GM19463 (cell line): Measurements from ENCODE around the gene TAS1R3.

Experiments used
- ATAC-seq: cut with Tn5 transposase; IDR thresholded peaks from one replicate; pipeline ENCODE4 v1.9.1; 2021; ENCODE audit warnings: mild to moderate bottlenecking, moderate library complexity; ENCODE audit not compliant: unreplicated experiment

TAS1R3 gene

GRCh38 chr1:1294250-1294890, 36.7 kb upstream of the TAS1R3 start:
- ATAC-seq: no peak

DNA sequence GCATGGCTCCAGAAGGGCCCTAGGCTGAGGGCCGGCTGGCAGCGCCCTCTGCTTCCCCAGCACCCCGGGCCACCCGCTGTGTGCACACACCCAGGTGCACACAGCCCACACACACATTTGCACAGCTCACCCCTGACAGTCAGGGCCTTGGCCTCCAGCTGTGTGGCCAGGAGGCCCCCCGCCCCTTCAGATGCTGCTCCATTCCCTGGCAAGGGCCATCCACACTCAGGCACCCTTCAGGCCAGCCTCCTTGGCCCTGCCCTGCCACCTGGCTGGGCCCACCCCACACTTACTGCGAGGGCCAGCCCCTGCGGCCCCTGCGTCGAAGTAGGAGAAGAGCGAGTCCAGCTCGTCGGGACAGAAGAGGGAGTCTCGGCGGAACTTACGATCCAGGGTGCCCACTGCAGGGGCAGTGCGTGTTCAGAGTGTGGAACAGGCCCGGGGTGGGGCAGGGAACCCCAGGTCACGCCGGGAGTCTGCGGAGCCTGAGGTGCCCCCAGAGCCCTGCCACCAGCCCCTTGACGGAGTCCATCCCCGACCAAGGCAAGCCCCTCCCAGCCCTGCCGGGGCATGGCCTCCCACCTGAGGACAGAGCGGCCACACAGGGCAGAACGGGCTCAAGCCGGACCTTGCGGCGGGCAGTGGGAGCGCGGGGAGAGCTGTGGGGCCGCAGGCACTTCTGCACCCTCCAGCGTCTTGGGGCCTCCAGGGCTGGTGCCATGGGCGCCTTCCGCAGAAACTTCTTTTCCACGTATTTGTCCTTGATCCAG, 35.7 kb upstream of the TAS1R3 start:
- ATAC-seq: no peak

DNA sequence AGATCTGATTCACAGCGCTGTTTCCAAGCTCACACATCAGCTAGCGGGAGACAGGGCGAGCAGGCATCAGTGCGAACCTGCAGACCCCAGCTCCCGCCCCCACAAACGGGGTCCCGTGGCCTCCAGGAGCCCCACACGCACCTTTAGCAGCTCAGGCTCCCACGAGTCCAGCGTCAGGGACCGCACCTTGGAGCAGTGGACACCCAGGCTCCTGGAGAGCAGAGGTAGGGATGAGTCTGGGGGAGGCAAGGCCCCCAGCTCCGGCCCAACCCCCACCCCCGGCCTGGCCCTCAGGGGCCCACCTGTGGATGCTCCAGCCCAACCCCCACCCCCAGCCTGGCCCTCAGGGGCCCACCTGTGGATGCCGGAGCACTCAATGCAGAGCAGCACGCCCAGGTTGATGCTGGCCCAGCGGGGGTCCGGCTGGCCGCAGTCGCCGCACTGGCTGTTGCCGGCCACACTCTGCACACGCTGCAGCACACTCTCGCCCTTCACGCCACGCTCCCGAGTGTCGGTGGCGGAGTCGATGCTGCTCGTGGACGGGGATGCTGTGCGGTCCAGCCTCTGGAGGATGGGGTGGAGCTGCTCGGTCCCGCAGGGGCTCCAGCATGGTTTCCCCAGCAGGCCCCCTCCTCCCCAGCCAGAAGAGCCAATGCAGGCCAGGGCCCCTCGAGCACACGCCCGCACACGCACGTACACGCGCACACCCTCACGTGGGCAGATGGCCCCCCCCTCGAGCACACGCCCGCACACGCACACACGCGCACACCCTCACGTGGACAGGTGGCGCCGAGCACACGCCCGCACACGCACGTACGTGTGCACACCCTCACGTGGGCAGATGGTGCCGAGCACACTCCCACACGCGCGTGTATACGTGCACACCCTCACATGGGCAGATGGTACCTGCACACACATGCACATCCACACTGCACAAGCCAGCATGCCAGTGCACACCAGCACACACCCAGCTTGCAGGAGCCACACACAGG, 34.7 kb upstream of the TAS1R3 start:
- no peak for ATAC-seq

DNA sequence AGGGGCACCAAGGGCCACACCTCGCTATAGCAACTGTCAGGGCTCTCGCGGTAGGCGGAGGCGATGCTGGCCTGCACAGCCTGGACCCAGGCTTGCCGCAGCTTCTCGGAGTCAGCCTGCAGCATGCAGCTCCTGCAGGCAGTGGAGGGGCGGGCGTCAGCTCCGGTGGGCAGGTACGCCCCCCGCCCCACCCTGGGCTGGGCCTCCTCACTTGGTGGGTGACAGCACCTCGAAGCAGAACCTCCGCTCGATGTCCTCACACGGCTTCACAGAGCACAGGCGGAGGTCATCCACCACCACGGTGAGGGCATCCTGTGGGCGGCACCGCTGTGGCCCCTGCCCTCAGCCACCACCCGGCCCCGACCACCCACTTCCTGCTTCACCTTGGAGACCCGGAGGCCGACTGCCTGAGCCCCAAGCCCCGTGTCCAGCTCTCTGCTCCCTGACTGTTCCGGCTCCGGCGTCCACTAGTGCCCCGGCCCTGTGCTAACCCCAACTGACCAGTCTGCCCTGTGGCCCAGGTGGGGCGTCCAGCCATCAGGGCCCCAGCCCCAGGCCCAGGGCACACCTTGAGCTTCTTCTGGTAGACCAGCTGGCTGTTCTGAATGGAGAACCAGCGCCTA, 33.2 kb upstream of the TAS1R3 start:
- ATAC-seq: no peak

DNA sequence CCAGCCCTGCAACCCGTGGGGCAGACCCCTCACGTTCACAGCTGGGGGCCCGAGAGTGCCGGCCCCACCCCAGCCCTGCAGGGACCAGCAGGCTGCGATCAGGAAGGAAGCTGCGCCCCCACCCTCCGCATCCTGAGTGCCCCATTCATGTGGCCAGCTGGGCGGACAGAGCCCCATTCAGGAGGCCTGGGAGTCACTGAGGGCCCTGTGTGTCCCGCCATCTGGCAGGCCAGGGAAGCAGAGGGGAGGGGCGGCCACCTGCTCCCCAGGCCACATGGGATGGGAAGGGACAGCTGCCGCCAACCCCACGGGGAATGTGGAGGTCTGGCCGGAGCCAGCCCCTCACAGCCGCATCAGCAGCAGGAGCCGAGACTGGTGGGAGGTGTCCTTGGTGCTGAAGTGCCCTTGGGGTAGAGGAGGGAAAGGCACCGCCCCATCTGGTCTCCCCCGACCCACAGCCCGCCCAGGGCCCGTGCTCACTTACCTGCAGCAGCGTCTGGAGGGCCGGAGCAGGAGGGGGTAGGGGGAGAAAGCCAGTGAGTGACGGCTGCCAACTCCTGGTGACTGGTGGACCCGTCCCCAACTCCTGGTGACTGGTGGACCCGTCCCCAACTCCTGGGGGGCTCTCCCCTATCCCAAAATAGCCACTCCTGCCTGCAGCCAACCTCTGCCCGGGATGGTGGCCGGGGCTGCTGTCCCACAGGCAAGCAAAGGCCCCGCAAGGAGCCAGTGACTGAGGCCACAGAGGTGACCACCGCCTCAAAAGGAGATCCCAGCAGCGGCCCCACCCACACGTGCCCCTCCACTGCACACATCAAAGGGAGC, 32.0 kb upstream of the TAS1R3 start:
- ATAC-seq: no peak

GRCh38 chr1:1299686-1300351, 31.3 kb upstream of the TAS1R3 start:
- ATAC-seq: no peak

GRCh38 chr1:1300352-1300739, 30.7 kb upstream of the TAS1R3 start:
- ATAC-seq: no peak

DNA sequence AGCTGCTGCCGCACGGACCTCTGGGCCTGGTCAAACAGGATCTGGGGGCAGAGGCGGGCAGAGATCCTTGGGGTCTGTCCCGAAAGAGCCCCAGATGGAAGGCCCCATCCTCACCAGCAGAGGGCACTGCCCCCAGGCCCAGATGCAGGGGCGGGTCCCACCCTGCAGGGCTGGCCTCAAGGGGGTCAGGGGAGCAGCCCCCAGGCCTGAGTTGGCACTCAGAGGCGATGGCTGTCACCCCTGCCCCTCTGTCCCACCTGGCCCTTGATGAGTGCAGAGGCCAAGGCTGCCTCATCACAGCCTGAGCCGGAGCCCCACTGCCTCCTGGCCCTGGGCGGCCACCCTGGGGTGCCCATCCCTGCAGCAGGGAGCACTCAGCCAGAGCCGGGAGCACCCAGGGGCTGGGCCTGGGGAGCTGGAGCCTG, 29.1 kb upstream of the TAS1R3 start:
- ATAC-seq: no peak

DNA sequence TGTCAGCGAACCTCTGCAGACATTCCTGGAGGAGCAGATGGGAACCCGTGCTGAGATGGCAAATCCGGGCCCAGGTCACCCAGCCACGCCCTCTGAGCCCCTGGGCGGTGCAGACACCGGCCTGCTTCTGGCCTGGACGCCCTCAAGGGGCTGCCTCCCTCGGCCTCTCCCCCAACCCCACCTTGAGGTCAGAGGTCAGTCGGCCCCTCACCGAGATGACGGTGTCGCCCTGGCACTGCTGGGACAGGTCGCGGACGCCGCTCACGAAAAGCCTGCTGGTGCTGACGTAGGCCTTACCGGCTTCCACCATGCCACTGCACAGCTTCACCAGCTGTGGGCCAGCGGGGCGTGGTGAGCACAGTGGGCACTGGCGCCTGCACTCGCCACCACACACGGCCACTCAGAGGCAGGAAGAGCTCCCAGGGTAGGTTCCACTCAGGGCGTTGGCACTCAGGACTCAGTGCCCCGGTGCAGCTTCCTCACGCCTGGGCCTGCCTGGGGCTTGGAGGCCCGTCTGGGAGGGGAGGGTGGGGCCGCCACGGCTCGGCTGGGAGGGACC, 28.1 kb upstream of the TAS1R3 start:
- no peak for ATAC-seq

GRCh38 chr1:1303736-1304135, 27.3 kb upstream of the TAS1R3 start:
- ATAC-seq: no peak

DNA sequence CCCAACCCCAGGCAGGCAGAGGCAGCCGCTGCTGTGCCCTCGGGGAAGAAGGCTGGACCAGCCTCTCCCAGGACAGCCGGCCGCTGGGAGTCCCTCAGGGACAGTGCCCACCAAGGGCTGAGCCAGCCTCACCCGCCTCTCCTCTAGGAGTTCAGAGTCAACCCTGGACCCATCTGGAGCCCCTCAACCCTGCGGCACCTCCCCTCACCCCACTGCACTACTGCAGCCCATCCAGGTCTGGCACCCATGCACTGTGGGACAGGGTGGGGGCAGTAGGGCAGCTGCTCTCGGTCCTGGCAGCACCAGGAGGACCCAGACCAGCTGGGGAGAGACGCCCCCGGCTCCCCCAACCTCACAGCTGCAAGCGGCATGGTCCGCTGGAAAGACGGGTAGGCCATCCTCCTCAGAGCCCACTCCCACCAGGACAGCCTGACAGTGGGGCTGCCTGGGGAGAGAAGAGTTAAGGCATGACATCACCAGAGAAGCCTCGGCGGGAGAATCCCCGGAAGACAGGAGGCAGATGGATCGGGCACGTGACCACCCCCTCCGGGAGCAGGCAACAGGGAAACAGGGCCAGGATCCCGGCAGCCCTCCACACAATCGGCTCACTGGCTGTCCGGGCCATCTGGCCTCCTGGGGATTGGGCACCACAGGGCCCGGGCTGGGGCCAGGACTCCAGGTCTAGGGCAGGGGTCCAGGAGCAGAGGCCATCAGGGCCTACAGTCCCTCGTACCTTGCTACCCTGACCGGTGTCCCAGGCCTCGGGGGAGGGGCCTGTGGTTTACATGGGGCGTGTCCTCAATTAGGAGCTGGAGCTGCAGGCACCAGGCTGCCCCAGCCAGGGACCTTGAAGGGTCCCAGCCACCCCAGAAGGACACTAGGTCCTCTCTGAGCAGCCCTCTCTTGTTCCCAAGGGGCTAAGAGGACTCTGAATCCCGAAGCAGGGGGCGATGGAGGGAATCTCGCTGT, 26.5 kb upstream of the TAS1R3 start:
- no peak for ATAC-seq

GRCh38 chr1:1305300-1306069, 25.6 kb upstream of the TAS1R3 start:
- no peak for ATAC-seq

GRCh38 chr1:1306070-1306660, 24.9 kb upstream of the TAS1R3 start:
- no peak for ATAC-seq

GRCh38 chr1:1306661-1307260, 24.3 kb upstream of the TAS1R3 start:
- no peak for ATAC-seq

DNA sequence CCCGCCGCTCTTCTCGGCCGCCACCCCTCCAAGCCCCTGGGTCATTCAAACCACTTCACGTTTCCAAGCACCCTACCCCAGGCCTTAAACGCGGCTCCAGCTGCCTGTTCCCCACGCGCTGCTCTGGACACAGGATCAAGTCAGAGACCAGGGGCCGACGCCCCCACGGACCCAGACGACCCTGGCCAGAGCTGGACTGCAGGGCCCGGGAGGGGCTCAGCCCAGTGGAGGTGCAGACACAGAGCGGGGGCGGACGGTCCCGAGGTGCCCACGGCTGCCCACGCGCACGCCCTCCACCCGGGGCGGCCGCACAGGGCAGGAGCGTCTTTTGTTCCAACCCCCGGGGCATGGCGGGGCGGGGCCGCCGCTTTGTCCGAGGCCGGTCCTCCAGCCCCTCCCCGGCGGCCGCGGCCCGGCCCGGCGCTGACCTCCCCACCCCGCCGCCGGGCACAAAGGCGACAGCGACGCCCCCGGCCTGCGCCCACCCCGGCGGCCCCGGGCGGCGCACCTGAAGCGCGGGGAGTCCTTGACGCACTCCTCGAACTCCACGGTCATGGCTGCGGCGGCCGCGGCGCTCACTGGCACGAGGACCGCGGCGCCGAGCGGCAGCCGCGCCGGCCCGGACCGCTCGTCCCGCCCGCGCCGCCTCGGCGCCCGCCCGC, 23.7 kb upstream of the TAS1R3 start:
- peak; percentile 1 for ATAC-seq
